K562 (cell line): ENCODE measurements around the gene ECI1. TPM values are rescaled to one million over a fixed set of nuclear protein-coding genes. Genes with fewer than 3 reads are reported as not detected.

Experiments used
- BRD4 ChIP-seq: fragments of 200-600 bp; sonication (generic); IDR thresholded peaks from 2 replicates; pipeline ENCODE4 v1.6.1; 2017; ENCODE audit warnings: inconsistent platforms
- CHD1 ChIP-seq: fragments of 200-600 bp; sonication (generic); IDR thresholded peaks from one replicate; pipeline ENCODE4 v1.6.1; 2012; ENCODE audit warnings: mild to moderate bottlenecking, moderate library complexity, low read length, inconsistent platforms
- E2F3 ChIP-seq: fragments of 250-450 bp; sonication (Bioruptor Pico); IDR thresholded peaks from 2 replicates; pipeline ENCODE4 v1.4.0; 2020; ENCODE audit warnings: mild to moderate bottlenecking
- EHMT2 ChIP-seq: fragments of 450-650 bp; IDR thresholded peaks from 2 replicates; pipeline ENCODE4 v1.6.1; 2018; ENCODE audit warnings: antibody characterized with exemption
- FIP1L1 ChIP-seq: fragments of 200-400 bp; formaldehyde crosslinking; IDR thresholded peaks from 2 replicates; pipeline ENCODE4 v1.6.1; 2018; ENCODE audit warnings: mild to moderate bottlenecking, low read depth, low read length; ENCODE audit not compliant: poor library complexity, severe bottlenecking
- IRF2 ChIP-seq: sonication (generic); formaldehyde crosslinking; IDR thresholded peaks from 2 replicates; pipeline ENCODE4 v1.8.1; 2022; ENCODE audit warnings: mild to moderate bottlenecking, missing genetic modification reagents
- MCM5 ChIP-seq: fragments of 450-650 bp; IDR thresholded peaks from 2 replicates; pipeline ENCODE4 v1.6.1; 2016; ENCODE audit warnings: low read depth
- NCOA4 ChIP-seq: fragments of 450-650 bp; IDR thresholded peaks from 2 replicates; pipeline ENCODE4 v1.6.1; 2018; ENCODE audit warnings: mild to moderate bottlenecking; ENCODE audit not compliant: partially characterized antibody
- NEUROD1 ChIP-seq: fragments of 150-350 bp; IDR thresholded peaks from 2 replicates; pipeline ENCODE4 v1.6.1; 2014; ENCODE audit warnings: borderline replicate concordance, low read length, low read depth; ENCODE audit not compliant: partially characterized antibody
- NONO ChIP-seq, 2 experiments: fragments of 200-400 bp in 1 of 2; fragments of 450-650 bp in 1 of 2; formaldehyde crosslinking in 1 of 2; IDR thresholded peaks; 2 replicates each; pipeline ENCODE4 v1.6.1; 2017; ENCODE audit warnings: low read depth in 2 of 2, mild to moderate bottlenecking in 2 of 2, moderate library complexity in 2 of 2, low read length in 1 of 2
- NR1H2 ChIP-seq: sonication (generic); formaldehyde crosslinking; IDR thresholded peaks from 2 replicates; pipeline ENCODE4 v1.4.0; 2020; ENCODE audit warnings: mild to moderate bottlenecking, missing genetic modification reagents
- NR2C2 ChIP-seq, 2 experiments: fragments of 200-800 bp in 1 of 2; sonication (Bioruptor generic) in 1 of 2; sonication (generic) in 1 of 2; formaldehyde crosslinking in 1 of 2; IDR thresholded peaks; 2 replicates each; pipeline versions ENCODE4 v1.6.1 to v1.8.0; 2016 to 2022; ENCODE audit warnings: mild to moderate bottlenecking in 1 of 2, missing compliant biosample characterization in 1 of 2, missing genetic modification characterization in 1 of 2, missing genetic modification reagents in 1 of 2
- PHF8 ChIP-seq: fragments of 200-600 bp; sonication (generic); IDR thresholded peaks from 2 replicates; pipeline ENCODE4 v1.6.1; 2012; ENCODE audit warnings: mixed run types, mild to moderate bottlenecking, inconsistent platforms, low read length, moderate library complexity, borderline replicate concordance
- POLR2G ChIP-seq: fragments of 200-400 bp; formaldehyde crosslinking; IDR thresholded peaks from 2 replicates; pipeline ENCODE4 v1.6.1; 2017; ENCODE audit warnings: low read depth, mild to moderate bottlenecking, antibody characterized with exemption, low read length, moderate library complexity
- SIN3A ChIP-seq, 2 experiments: fragments of 150-350 bp in 1 of 2; IDR thresholded peaks; 2 replicates each; pipeline ENCODE4 v1.6.1; 2011 to 2016; ENCODE audit warnings: borderline replicate concordance in 2 of 2, low read depth in 2 of 2, low read length in 2 of 2, mild to moderate bottlenecking in 2 of 2, moderate library complexity in 2 of 2; ENCODE audit not compliant: control insufficient read depth in 1 of 2
- SREBF2 ChIP-seq: sonication (generic); formaldehyde crosslinking; IDR thresholded peaks from 2 replicates; pipeline ENCODE4 v1.4.0; 2020; ENCODE audit warnings: mild to moderate bottlenecking, missing genetic modification reagents
- TCF3 ChIP-seq: sonication (generic); formaldehyde crosslinking; IDR thresholded peaks from 2 replicates; pipeline ENCODE4 v1.4.0; 2020; ENCODE audit warnings: mild to moderate bottlenecking, missing genetic modification reagents
- ZBTB7A ChIP-seq: IDR thresholded peaks from 2 replicates; pipeline ENCODE4 v1.6.1; 2011; ENCODE audit warnings: low read depth, mild to moderate bottlenecking, low read length, moderate library complexity, borderline replicate concordance; ENCODE audit not compliant: control insufficient read depth
- ZNF785 ChIP-seq: fragments of 250-450 bp; sonication (Bioruptor Pico); IDR thresholded peaks from 2 replicates; pipeline ENCODE4 v1.4.0; 2020; ENCODE audit warnings: mild to moderate bottlenecking
- polyA plus RNA-seq, 8 experiments: library from polyadenylated mRNA; depleted of rRNA in 4 of 8; stranded (reverse) in 5 of 8; unstranded in 3 of 8; fragments of >200 nt; fragmentation: Nextera tagmentation in 2 of 8; fragmentation: Illumina TruSeq in 1 of 8; extraction: Ambion mirVana in 2 of 8; extraction: Trizol in 1 of 8; gene quantifications; 2 replicates each; pipeline versions ENCODE4 v1.2.1 to v1.2.3, GENCODE V29; 2011 to 2014; ENCODE audit warnings: inconsistent platforms in 1 of 8, missing spikeins in 1 of 8
- total RNA-seq, 7 experiments: library from RNA; depleted of rRNA in 6 of 7; stranded (reverse); fragments of >200 nt in 6 of 7; fragmentation: Illumina TruSeq in 2 of 7; extraction: Trizol in 2 of 7; gene quantifications; 2 replicates each; pipeline versions ENCODE4 v1.2.1 to v1.2.3, GENCODE V29; 2011 to 2021; ENCODE audit warnings: low replicate concordance in 1 of 7
- TF ChIP-seq, protein P1 (sequence below): fragments of 450-650 bp; IDR thresholded peaks from 2 replicates; pipeline ENCODE4 v1.6.1; 2017; ENCODE audit warnings: antibody characterized with exemption, mild to moderate bottlenecking
- TF ChIP-seq, protein P2 (sequence below): fragments of 450-650 bp; IDR thresholded peaks from 2 replicates; pipeline ENCODE4 v1.6.1; 2017; ENCODE audit warnings: antibody characterized with exemption

ECI1 gene
- total and polyA plus RNA-seq, 9 of the 15 experiments (the other 6 are each of a cell fraction or from before 2014, with no cell fraction given), result 4.7 to 189 (median 54.0) TPM

DNA sequence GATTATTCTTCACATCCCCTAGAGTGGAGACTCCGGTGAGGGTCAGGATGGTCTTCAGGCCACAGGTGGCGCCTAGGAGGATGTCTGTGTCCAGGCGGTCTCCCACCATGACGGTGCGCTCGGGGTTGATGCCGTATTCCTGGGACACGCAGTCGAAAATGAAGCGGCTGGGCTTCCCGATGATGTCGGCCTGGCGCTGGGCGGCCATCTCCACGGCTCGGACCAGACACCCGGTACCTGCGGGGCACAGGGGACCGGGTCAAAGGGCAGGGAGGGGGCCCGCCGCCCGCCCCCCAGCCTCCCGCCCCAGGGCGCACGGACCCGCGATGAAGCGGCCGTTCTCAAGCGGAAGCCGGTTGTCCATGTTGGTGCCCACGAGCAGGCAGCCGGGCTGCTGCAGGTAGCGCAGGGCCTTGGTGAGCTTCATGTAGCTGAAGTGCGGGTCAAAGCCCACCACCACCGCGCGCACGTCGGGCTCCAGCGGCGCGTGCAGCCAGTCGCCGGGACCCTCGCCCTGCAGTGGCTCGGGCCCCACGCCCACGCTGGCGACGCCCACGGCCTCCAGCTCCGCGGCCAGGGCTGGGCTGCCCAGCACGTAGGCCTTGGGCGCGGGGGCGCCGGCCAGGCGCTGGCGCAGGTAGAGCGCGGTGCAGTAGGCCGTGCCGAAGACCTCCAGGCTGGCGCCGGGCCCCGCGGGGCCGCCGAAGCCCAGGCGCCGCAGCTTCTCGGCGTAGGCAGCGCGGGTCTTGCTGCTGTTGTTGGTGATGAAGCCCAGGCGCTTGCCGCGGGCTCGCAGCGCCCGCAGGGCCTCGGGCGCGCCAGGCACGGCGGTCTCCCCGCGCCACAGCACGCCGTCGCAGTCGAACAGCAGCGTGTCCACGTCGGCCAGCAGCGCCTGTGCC, 37.3 kb downstream of the ECI1 start (continued):
- TF ChIP-seq, protein P1, sequence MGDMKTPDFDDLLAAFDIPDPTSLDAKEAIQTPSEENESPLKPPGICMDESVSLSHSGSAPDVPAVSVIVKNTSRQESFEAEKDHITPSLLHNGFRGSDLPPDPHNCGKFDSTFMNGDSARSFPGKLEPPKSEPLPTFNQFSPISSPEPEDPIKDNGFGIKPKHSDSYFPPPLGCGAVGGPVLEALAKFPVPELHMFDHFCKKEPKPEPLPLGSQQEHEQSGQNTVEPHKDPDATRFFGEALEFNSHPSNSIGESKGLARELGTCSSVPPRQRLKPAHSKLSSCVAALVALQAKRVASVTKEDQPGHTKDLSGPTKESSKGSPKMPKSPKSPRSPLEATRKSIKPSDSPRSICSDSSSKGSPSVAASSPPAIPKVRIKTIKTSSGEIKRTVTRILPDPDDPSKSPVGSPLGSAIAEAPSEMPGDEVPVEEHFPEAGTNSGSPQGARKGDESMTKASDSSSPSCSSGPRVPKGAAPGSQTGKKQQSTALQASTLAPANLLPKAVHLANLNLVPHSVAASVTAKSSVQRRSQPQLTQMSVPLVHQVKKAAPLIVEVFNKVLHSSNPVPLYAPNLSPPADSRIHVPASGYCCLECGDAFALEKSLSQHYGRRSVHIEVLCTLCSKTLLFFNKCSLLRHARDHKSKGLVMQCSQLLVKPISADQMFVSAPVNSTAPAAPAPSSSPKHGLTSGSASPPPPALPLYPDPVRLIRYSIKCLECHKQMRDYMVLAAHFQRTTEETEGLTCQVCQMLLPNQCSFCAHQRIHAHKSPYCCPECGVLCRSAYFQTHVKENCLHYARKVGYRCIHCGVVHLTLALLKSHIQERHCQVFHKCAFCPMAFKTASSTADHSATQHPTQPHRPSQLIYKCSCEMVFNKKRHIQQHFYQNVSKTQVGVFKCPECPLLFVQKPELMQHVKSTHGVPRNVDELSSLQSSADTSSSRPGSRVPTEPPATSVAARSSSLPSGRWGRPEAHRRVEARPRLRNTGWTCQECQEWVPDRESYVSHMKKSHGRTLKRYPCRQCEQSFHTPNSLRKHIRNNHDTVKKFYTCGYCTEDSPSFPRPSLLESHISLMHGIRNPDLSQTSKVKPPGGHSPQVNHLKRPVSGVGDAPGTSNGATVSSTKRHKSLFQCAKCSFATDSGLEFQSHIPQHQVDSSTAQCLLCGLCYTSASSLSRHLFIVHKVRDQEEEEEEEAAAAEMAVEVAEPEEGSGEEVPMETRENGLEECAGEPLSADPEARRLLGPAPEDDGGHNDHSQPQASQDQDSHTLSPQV, result peak; percentile 43; the same call in 1 of the 2 replicates
- TF ChIP-seq BRD4 (no peak), E2F3 (CRISPR knock-in tag) (0 out of 2 replicates have a peak, but pooled peaks have one; percentile 30), PHF8 (peak; percentile 61; the same call in 1 of the 2 replicates), SIN3A (IDR thresholded peaks at IDR 0.05; ENCODE audit: borderline replicate concordance in 2 of 2, control insufficient read depth in 1 of 2, low read depth in 2 of 2, low read length in 2 of 2) (0 out of 4 replicates have a peak, but pooled peaks of 1 of the 2 experiments have one; percentile 12), POLR2G (peak; percentile 54), ZBTB7A (peak; percentile 49; the same call in 1 of the 2 replicates), NR2C2 (CRISPR knock-in tag; IDR thresholded peaks at IDR 0.05) (0 out of 2 replicates have a peak, but pooled peaks have one; percentile 15), NR2C2 (tag; IDR thresholded peaks at IDR 0.05) (no peak; the same call in 1 of the 2 replicates), SREBF2 (CRISPR knock-in tag) (no peak), EHMT2 (no peak), NEUROD1 (no peak), TCF3 (no peak), IRF2 (CRISPR knock-in tag) (peak; percentile 22; the same call in 1 of the 2 replicates), ZNF785 (no peak), NCOA4 (no peak), CHD1 (peak; percentile 90), NR1H2 (CRISPR knock-in tag) (no peak), MCM5 (no peak), FIP1L1 (peak; percentile 70), NONO (IDR thresholded peaks at IDR 0.05; ENCODE audit: low read depth in 2 of 2, low read length in 1 of 2) (peak in 1 of 2 experiments; percentile 52; a peak in 1 of 4 replicates)
- TF ChIP-seq, protein P2, sequence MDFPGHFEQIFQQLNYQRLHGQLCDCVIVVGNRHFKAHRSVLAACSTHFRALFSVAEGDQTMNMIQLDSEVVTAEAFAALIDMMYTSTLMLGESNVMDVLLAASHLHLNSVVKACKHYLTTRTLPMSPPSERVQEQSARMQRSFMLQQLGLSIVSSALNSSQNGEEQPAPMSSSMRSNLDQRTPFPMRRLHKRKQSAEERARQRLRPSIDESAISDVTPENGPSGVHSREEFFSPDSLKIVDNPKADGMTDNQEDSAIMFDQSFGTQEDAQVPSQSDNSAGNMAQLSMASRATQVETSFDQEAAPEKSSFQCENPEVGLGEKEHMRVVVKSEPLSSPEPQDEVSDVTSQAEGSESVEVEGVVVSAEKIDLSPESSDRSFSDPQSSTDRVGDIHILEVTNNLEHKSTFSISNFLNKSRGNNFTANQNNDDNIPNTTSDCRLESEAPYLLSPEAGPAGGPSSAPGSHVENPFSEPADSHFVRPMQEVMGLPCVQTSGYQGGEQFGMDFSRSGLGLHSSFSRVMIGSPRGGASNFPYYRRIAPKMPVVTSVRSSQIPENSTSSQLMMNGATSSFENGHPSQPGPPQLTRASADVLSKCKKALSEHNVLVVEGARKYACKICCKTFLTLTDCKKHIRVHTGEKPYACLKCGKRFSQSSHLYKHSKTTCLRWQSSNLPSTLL, result no peak
